Daoy (cell line): Measurements from ENCODE around the gene ATP7B. TPM values are rescaled to one million over a fixed set of nuclear protein-coding genes. Genes with fewer than 3 reads are reported as not detected.

Experiments used
- DNase-seq: peaks from one replicate; pipeline ENCODE4 v3.0.0-alpha.2; 2015; ENCODE audit warnings: low read depth
- total RNA-seq: library from RNA; depleted of rRNA; stranded (reverse); fragments of >200 nt; shearing (Covaris generic); gene quantifications from 2 replicates; pipeline ENCODE4 v1.2.3, GENCODE V29; 2014; rRNA removed

The ATP7B gene
- total RNA-seq, 1 experiment from 2014 or later = 1.5 TPM

DNA sequence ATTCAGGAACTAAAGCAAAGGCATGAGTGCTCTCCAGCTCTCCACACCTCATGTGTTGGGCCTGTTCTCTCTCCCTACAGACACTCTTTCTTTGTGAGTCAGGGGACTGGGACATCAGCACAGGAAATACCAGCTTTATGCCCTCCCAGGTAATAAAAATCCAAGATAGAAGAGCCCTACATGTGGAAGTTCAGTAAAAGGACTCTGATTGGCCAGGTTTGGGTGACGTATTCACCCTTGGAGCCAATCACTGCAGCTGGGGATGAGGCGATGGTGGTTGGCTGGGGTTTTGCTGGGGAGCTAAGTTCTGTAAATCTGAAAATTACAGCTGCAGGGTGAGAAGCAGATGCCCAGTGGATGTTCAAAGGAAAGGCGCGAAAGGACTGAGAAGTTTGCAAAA, 117.0 kb downstream of the ATP7B start:
- peak; percentile 26 for DNase-seq

DNA sequence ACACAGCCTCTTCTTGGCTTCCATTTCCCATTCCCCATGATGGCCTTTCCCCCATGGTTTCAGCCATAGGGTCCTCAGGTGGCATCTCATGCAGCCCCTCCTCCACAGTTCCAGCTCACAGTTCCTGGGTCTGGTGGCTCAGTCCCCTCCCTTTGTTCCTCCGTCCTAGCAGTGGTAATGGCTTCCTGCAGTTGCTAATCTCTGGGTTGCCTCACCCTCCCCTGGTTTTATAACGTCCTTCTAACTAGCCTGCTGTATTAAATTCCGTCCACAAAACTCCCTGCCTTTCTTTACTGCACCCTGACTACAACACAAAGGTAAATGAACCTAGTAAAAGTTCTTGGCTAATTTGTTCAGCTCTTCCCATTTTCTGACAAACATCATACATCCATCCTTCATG, 118.6 kb downstream of the ATP7B start:
- no peak for DNase-seq

DNA sequence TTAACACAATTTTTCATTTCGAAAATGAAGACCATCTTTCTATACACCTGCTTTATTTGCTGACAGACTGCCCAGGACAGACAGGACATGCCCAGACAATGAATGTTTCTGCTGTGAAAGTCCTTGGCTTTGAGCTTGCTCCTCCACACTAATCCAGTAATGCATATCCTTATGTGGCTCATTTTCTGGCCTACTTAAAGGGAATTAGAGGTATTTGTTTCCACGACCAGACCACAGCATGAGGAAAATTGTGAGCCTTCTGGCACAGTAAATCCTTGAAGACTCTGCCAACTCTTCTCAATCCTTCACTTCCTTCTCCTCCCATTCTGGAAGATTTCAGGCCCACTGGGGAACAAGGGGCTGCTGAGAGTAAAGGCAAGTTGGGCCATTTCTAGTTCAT, 123.8 kb downstream of the ATP7B start:
- no peak for DNase-seq

DNA sequence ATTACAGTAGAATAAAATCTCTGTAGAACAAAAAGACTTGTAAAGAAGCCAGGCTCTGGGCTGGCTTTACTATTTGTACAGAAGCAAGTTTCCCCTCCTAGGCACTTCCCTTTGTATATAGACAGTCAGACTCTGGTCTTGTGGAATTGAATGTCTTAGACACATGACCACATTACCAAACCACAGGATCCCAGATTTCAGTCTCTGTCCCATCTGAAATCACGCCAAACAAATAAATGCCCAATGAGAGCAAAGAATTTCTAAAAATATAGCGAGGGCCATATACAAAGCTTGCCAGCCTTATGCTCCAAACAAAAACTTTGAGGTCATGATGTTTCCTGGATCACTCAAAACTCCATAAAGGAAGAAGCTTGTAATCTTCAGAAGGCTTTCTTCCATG, 125.6 kb downstream of the ATP7B start:
- DNase-seq = no peak

DNA sequence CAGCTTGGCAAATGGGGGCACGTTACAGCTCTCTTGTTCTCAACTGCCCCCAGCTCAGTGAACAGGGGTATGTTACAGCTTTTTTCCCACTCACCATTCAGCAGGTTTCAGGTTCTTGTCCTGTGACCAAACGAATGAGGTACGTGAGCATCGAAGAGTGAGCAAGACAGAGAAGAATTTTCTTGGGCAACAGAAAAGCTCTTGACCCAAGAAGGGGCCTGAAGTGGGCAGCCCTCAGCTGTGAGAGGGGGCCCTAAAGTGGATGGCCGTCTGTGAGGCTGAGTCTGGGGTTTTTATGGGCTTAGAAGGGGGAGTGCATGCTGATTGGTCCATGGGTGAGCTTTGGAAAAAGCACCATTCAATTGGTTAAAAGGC, 128.0 kb downstream of the ATP7B start:
- no peak for DNase-seq

Other genes starting within 250 kb of the ATP7B start
- gene DHRS12, start 207.3 kb downstream of the ATP7B start, total RNA-seq = 0.27 TPM in 1 of 2 replicates, not detected in the other
- not detected in 2 replicates for gene TMEM272, start 166.3 kb downstream of the ATP7B start, total RNA-seq
- not detected in 2 replicates for gene CCDC70, start 149.5 kb downstream of the ATP7B start, total RNA-seq
- 6.9 and 19.1 TPM in 2 replicates for gene ALG11, start 948 bp upstream of the ATP7B start, total RNA-seq
- gene UTP14C, start 13.2 kb upstream of the ATP7B start, total RNA-seq = 5.8 and 6.0 TPM in 2 replicates
- 0.23 TPM in 1 of 2 replicates, not detected in the other for gene NEK5, start 117.6 kb upstream of the ATP7B start, total RNA-seq
- 17.1 and 17.8 TPM in 2 replicates for gene NEK3, start 148.1 kb upstream of the ATP7B start, total RNA-seq